Measurements from ENCODE around the gene AURKAIP1.

- TF ChIP-seq CTCF (IDR thresholded peaks at IDR 0.05; ENCODE audit: borderline replicate concordance, extremely low read depth, low read length, poor library complexity, severe bottlenecking) (no peak), EZH2 (IDR thresholded peaks at IDR 0.05; ENCODE audit: borderline replicate concordance, low read depth, low read length, severe bottlenecking) (no peak)
These were observed 34.8 kb downstream of the AURKAIP1 start for GRCh38 chr1:1340185-1340584.
